Measurements from ENCODE around the gene THSD7B.

DNA sequence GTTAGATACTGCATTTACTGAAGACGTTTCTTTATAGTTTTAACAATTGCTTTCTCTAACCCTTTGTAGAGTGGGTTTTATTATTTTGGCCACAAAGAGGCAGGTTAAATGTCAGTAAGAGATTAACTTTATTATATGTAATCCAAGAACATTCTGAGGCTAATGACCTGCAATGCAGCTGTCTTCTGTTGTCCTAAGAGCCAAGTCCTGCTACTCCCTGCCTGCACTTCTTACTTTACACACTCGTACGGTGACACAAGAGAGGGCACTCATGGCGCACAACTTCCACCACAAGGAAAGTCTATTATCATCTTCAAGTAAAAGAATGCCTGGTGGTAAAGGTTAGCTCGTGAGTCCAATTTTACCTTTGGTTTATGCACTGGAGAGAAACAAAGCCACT lies 727.9 kb downstream of the THSD7B start:
- TF ChIP-seq YY1 (IDR thresholded peaks at IDR 0.05; ENCODE audit: insufficient read depth, insufficient read length), result no peak
- TF ChIP-seq ZNF274 (IDR thresholded peaks at IDR 0.05; ENCODE audit: low read depth, low read length), result no peak
- TF ChIP-seq SUZ12 (IDR thresholded peaks at IDR 0.05; ENCODE audit: extremely low read depth, insufficient read depth, insufficient read length), result no peak
